HG03558 (cell line): ENCODE results near the gene CHST13.
"Not testable (repeated sequence)": the region's sequence is repeated elsewhere in the genome, so short reads cannot be mapped to it uniquely, and the experiment has no call there.

ENCODE experiments used
- ATAC-seq: cut with Tn5 transposase; IDR thresholded peaks from one replicate; pipeline ENCODE4 v1.9.1; 2021; ENCODE audit warnings: moderate number of reproducible peaks; ENCODE audit not compliant: unreplicated experiment; ENCODE audit errors: extremely low read depth

CHST13 gene

DNA sequence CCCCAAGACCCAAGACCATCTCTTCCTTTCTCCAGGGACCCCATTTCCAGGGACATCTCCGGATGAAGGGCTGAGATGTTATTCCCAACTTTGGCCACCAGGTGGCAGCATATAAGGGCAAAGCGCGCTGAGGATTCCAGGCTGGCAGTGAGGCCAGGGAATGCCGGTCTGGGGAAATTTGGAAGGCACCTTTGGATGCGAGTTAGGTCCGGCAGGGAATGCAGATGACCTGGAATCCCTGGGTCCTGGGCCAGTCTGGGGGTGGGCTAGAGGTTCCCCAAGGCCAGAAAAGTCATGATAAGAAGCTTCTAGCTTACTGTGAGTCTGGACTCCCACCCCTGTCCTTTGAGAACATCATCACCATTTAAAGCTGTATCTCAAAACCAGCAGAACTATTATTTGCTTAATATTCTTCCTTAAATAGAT, 1.6 kb upstream of the CHST13 start:
- no peak for ATAC-seq

DNA sequence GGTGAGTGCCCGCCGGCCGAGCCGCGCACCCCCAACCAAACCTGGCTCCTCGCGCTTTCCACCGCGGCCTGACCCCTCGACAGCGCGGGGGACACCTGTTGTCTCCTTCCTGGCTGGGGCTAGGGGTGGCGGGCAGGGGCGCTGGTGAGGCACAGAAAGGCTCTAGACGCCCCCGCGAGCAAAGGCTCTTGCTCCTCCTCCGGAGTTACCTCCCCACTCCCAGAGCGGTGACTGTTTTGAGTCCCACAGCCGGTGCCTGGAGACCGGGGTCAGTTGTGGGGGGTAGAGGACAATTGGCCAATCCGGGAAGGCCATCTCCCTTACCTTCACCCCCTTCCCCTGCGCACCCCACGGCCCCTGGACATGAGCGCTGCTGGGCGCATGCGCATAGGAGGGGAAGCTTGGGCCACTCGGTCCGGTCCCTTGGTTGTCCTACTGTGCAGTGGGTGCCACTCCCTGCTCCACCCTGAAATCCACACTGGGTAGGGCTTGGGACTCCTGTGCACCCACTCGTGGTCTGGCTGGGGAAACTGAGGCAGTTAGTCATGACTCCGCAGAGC, 554 bp downstream of the CHST13 start:
- ATAC-seq: no peak

GRCh38 chr3:126525091-126525852, 1.3 kb downstream of the CHST13 start:
- ATAC-seq: no peak

GRCh38 chr3:126525853-126526667, 2.1 kb downstream of the CHST13 start:
- no peak for ATAC-seq

GRCh38 chr3:126526668-126527005, 2.7 kb downstream of the CHST13 start:
- no peak for ATAC-seq

GRCh38 chr3:126527006-126527405, 3.1 kb downstream of the CHST13 start:
- ATAC-seq: no peak

DNA sequence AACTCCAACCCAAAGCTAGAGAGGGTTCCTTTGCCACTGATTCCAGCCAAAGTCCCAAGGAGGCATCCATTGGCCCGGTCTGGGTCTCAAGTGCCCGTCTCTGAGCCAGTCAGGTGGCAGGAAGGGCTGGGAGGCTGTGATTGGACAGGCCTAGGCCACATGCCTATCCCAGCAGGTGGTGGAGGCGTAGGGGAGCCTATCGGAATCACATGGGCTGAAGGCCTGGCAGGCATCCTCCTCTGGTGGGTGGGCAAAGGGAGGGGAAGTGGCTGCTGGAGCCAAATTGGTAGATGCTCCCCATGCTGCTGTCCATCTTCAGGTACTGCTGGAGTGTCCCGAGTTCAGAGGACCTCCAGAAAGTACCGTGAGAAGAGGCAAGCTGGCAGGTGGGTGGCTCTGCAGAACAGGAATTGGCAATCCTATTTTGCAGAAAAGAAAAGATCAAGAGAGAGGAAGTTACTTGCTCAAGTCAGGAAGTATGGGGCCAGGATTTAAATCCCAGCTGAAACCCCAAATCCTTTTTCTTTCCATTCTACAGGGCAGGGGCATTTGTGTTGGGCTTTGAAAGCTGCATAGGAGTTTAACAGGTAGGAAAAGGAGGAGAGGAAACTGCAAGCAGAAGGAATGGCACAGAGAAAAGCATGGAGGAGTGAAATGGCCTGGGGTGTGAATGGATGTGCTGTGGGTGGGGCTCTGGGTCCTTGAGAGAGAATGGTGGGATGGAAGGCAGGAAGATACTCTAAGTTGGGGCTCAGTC, 3.7 kb downstream of the CHST13 start:
- no peak for ATAC-seq

GRCh38 chr3:126528419-126528799, 4.5 kb downstream of the CHST13 start:
- ATAC-seq: no peak

DNA sequence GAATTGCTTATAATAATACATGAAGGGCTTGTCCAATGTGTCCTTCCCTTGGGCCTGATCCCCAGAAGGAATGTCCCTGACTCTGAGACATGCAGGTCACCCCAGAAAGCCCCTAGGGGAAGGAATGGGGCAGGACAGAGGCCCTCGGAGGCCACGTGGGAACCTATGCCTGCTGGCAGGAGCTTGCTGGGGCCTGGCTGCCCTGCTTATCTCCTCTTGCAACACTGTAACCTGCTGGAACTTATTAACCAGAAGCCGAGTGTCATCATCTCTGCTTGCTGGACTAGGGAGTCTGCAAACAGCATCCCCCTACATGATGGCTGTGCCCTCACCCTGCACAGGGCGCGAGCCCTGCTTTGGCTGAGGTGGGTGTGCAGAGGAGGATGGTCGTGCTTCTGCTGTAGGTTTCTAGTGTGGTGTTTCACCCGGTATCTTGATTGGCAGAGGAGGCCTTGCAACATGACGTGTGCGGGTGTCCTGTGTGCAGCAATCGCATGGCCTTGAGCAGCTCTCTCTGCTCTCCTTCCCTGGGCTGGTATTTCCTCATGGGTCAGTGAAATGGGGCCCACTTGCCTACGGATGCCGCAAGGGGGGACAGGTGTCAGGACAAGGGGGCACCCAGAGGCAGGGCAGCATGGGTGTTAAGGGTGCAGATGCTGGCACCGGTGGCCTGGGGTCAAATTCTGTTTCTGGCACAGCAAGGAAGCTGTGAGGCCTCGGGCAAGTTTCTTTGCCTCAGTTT, 5.0 kb downstream of the CHST13 start:
- no peak for ATAC-seq

GRCh38 chr3:126529585-126530170, 5.7 kb downstream of the CHST13 start:
- ATAC-seq: no peak

DNA sequence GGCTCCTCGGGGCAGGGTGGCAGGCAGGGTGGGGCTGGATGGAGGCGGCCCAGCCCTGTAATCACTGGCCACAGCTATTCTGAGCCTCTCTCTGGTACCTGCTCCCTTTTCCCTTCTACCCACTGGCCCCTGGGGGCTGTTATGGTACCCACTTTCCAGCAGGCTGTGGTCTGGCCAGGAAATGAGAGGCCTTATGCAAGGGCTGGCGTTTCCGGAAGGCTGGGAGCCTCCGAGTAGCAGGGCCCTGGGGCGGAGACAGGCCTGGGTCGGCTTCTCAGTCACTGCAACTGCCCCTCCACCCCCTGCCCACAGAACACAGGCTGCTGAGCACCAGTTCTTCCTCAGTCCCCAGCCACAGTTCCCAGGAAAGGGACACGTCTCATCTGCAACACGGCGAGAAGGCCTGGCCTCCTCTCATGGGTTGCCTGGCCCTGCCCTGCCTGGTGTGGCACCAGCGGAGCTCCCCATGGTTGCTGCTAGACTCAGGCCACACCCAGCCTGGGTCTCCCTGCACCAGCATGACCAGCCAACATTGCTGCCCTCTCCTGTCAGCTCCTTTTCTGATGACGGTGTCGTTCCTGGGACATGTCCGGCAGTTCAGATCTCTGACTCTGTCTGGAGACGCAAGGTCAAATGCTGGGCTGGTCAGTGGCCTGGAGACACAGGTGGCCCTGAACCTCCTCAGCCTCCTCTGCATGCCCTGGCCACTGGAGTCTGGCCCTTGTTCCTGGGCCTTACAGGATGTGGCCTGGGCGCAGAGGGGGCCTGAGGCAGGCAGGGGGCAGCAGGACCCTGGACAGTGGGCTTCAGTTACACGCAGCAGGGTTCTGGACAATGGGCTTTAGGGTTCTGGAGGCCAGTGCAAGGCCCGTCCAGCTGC, 6.5 kb downstream of the CHST13 start:
- ATAC-seq: no peak

DNA sequence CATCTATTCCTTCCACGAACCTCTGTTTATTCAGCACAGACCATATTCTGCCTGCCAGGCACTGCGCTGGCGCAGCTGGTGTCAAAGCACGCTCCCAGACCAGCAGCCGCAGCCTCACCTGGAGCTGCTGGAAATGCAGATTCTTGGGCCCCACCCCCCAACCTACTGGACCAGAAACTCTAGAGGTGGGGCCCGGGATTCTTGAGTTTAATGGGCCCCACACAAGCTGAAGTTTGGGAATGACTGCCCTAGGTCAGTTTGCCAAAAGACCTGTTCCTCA, 7.0 kb downstream of the CHST13 start:
- ATAC-seq: no peak

DNA sequence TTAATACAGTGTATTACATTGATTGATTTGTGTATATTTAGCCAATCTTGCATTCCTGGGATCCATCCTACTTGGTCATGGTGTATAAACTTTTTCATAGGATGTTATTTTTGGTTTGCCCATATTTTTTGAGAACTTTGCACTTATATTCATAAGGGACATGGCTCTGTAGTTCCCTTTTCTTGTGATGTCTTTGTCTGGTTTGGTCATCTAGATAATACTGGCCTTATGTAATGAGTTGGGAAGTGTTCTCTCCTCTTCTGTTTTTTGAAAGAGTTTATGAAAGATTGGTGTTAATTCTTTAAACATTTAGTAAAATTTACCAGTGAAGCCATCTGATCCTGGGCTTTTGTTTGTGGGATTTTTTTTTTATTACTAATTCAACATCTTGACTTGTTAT, 9.6 kb downstream of the CHST13 start:
- no peak for ATAC-seq

DNA sequence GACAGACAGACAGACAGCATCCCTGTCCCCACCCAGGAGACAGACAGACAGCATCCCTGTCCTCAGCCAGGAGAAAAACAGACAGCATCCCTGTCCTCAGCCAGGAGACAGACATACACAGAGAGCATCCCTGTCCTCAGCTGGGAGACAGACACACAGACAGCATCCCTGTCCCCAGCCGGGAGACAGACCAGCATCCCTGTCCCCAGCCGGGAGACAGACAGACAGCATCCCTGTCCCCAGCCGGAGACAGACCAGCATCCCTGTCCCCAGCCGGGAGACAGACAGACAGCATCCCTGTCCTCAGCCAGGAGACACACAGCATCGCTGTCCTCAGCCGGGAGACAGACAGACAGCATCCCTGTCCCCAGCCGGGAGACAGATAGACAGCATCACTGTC, 10.8 kb downstream of the CHST13 start:
- not testable (repeated sequence) for ATAC-seq

GRCh38 chr3:126535636-126536035, 11.7 kb downstream of the CHST13 start:
- no peak for ATAC-seq

GRCh38 chr3:126536126-126536525, 12.2 kb downstream of the CHST13 start:
- no peak for ATAC-seq

DNA sequence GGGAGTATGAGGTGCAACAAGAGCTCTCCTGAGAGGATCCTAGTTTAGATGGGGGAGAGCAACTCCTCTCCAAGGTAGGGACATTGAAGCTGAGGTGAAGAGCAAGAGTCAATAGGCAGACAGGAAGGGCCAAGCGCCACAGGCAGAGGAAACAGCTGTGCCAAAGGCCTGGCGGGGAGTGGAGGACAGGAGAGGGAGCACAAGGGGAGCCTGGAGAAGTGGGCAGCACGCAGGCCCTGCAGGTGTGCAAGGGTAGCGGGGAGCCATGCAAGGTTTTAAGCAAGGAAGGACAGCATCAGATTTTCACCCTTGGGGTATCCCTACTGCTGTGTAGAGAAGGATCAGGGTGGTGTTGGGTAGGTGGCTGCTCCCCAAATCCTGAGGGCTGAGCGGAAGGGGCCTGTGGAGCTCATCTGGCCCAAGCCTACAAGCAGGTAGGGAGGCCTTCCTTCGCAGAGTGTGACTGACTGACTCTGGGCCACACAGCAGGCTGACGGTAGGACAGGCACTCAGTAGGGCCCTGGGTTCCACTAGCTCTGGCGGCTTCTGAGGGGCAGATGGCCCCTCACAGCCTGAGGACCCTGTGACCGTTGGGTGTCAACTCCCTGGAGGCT, 13.3 kb downstream of the CHST13 start:
- no peak for ATAC-seq

GRCh38 chr3:126537730-126538281, 13.9 kb downstream of the CHST13 start:
- no peak for ATAC-seq
